Ammon's horn (tissue), 1 donor: Measurements from ENCODE around the gene PRXL2C.
A peak's percentile ranks its signal among the peaks of the same experiment; 100 is the strongest.
"Not testable (repeated sequence)": the region's sequence is repeated elsewhere in the genome, so short reads cannot be mapped to it uniquely, and the experiment has no call there.

Source experiments
- DNase-seq: peaks from one replicate; pipeline ENCODE4 v3.0.0-alpha.2; 2016; ENCODE audit warnings: low spot score

PRXL2C gene

GRCh38 chr9:96649620-96650324, 5.3 kb downstream of the PRXL2C start:
- DNase-seq, result no peak

DNA sequence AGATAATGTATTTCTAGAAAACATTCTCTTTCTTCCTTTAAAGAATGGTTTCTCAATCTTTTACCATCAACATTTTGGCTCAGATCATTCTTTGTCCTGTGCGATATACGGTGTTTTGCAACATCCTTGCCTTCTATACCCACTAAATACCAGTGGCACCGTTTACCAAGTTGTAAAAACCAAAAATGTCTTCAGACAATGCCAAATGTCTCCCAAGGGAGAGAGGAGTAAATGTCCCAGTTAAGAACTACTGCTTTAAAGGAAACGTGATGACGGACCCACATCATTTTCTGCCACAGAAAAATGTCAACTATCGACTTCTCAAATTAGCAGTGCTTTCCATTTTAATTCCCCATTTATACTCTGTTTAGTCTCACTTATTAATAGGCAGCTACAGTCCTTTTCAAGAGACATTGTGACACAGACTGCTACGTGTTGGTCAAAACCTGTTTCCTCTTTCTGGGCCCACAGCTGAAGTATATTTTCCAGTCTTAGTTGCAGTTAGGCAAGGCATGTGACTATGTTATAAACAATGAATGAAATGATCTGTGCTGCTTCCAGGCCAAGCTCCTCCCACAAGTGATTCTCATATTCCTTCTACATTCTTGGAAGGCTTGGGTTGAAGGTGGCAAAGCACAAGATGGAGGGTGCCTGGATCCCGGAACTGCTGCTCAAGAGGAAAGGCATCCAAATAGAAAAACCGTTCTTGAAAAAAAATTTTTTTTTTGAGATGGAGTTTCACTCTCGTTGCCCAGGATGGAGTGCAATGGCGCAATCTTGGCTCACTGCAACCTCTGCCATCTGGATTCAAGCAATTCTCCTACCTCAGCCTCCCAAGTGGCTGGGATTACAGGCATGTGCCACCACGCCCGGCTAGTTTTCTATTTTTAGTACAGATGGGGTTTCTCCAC, 8.8 kb downstream of the PRXL2C start:
- peak; percentile 36 for DNase-seq

DNA sequence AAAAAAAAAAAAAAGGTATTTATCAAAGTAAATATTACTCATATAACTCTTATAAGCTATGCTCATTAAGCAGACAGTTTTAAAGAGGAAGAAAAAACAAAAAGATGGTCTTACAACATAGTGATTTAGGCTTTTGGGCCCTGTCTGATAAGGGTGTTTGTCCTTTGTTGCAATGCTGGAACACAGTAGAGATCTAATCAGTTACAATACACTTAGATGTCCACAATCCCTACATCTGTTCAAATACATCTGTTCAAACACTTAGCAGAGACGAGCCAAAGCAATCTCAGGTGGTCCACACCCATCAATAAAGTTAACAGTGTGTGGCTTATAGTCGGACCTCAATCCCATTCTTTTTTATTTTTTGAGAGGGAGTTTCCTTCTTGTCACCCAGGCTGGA, 11.0 kb downstream of the PRXL2C start:
- no peak for DNase-seq

- DNase-seq, result no peak
Measured at GRCh38 chr9:96641514-96641913, 13.6 kb downstream of the PRXL2C start.

- no peak for DNase-seq
Measured at GRCh38 chr9:96638606-96639364, 16.3 kb downstream of the PRXL2C start.

DNA sequence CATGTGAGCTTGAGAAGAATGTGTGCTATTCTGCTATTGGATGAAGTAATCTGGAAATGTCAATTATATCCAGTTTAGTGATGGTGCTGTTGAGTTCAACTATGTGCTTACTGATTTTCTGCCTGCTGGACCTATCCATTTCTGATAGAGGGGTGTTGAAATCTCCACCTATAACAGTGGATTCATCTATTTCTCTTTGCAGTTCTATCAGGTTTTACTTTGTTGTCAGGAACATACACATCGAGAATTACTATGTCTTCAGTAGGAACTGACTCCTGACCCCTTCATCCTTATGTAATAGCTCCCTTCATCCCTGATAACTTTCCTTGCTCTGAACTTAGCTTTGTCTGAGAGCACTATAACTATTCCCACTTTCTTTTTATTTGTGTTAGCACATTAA, 18.7 kb downstream of the PRXL2C start:
- DNase-seq, result no peak

DNA sequence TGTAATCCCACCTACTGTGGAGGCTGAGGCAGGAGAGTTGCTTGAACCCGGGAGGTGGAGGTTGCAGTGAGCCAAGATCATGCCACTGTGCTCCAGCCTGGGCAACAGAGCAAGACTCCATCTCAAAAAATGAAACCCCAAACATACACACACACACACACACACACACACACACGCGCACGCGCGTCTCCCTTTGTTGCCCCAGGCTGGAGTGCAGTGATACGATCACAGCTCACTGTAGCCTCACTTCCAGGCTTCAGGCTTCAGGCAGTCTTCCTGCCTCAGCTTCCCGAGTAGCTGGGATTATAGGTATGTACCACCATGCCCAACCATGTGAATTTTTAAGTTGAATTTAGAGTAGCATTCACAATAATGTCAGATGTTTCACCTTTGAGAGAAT, 21.5 kb downstream of the PRXL2C start:
- not testable (repeated sequence) for DNase-seq

DNA sequence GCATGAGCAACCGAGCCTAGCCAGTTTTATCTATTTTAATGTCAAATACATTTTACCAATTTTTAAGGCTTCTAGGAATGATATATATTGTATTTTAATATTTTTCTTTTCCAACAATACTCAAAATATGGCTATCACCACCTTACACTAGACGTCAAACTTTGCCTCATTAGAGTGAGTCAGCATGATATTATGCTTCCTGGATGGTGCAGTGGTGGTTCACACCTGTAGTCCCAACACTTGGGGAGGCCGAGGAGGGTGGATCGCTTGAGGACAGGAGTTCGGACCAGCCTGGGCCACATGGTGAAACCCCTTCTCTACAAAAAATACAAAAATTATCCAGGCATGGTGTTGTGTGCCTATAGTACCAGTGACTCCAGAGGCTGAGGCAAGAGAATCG, 28.2 kb downstream of the PRXL2C start:
- DNase-seq, result no peak

DNA sequence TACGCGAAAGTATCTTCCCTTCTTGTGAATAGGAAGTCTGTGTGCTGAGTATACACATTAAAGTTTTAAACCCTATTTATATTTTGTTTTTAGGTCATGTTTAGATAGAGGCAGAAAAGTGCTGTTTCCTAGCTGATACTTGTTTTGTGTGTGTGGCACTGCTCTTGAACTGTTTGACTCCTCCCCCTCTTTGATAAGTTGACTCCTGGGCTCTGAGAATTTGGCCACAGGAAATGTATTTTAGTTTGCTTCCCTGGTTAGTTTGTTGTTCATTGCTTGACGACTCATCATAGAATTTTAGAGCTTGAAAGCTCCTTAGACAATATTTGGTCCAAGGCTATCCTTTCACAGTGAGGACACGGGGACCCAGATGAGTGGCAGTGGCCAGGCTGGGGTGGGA, 33.5 kb downstream of the PRXL2C start:
- DNase-seq, result no peak

DNA sequence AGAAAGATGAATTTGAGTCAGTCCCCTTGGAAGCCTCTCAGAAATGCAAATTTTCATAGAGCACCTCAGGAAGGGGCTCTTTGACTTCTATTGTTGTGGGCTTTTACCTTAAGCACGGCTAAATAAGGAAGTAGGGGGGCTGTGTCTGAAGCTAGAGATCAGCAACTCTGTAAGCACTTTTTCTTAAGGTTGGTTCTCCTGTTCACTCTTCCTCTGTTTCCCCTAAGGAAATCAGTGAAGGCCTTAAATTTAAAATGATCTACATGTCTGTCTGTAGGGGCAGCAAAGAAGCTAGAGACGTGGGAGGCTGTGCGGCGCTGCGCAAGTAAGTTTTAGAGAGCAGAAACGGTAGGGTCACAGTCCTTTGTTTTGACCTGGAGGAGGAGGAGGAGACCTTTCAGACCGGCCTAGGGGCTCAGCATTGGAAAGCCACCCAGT, 34.3 kb downstream of the PRXL2C start:
- no peak for DNase-seq

DNA sequence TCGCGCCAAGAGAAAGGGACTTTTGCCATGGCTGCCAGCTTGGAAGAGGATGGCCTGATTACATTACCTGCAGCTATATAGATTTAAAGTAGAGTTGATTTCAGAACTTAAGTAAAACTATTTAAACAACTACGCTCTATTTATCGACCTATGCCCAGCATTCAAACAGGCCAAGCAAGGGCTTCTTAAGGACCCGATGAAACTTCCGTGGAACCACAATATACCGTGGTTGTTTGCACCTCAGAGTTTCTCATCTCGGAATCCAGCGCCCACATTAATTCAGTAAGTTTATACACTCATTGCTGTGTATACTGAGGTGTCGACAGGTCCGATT, 35.0 kb downstream of the PRXL2C start:
- DNase-seq, result no peak

DNA sequence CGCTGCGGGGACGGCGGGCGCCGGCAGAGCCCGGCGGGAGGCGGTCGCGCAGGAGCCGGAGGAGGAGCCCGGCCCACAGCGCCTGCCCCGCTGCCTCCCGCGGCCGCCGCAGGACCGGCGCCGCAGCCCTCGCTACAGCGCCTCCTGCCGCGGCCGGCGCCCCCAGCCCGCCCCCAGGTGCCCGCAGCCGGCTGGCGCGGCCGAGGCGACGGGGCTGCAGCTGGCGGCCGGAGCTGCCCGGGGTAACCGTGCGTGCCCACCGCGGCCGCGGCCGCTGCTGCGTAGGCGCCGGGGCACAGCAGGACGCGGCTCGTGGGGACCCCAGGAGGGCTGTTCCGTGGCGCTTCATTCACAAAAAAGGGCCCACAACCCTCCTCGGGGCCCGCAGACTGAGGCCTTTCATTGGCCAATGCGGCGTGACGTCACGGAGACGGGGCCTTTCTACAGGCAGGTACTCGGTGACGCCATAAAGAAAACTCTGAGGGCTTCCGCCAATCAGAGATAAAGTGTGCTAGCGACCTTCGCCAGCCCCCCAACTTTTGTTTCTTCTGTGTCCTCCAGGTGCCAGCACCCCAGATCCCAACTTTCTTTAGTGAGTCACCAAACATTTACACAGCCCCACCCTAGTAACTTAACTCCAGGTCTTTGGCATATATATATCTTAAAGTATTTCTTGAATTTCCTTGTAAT, 35.5 kb downstream of the PRXL2C start, which contains the start of gene CDC14B:
Gene CDC14B, minus strand, starts transcription at position 353 of the 690 bp plus-strand sequence. CDS start 465 bp downstream, outside the sequence.
- peak; percentile 90 for DNase-seq

- no peak for DNase-seq
Measured at GRCh38 chr9:96619124-96619465, 36.0 kb downstream of the PRXL2C start.

GRCh38 chr9:96618209-96619123, 36.7 kb downstream of the PRXL2C start:
- peak; percentile 65 for DNase-seq

DNA sequence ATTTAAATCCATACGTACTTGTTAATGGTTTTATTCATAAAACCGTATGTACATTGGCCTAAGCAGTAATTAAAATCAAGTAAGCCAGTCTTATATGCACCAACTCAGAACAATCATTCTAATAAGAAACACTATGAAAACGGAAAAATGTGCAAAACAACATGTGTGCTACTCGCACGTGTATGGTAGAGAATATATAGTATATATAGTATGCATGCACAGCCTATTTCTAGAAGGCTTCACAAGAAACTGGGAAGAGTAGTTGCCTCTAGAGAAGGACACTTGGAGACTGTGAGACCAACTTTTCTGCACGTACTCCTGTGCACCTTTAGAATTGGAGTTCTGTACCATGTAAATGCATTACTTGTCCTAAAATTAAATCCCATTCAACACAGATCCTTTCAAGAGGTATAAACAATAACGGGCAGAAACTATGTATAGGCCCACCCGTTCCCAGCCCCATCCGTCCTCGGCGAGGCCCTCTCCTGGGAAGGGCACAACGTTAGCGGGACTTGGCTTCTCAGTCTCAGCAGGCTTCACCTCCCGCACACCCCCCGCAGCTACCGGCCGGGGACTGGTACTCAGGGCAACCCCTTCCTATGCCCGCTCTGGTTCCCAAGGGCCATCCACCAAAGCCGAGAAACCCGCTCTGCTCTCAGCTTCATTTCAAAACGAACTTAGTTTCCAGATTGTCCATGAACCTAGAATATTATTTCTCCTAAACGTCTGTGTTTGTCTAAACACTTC, 37.5 kb downstream of the PRXL2C start:
- peak; percentile 37 for DNase-seq

GRCh38 chr9:96616817-96617438, 38.2 kb downstream of the PRXL2C start:
- DNase-seq, result no peak

GRCh38 chr9:96615411-96615810, 39.7 kb downstream of the PRXL2C start:
- no peak for DNase-seq

DNA sequence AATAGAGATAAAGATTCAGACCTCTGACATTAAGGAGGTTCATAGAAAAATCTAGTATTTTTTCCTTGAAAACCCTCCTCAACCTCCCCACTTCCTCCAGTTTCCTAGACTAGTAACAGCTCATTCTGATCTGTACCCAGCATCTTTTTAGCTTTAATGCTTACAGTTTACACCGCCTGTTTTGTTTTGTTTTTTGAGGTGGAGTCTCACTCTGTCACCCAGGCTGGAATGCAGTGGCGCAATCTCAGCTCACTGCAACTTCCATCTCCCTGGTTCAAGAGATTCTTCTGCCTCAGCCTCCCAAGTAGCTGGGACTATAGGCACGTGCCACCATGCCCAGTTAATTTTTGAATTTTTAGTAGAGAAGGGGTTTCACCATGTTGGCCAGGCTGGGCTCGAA, 40.5 kb downstream of the PRXL2C start:
- DNase-seq, result not testable (repeated sequence)

DNA sequence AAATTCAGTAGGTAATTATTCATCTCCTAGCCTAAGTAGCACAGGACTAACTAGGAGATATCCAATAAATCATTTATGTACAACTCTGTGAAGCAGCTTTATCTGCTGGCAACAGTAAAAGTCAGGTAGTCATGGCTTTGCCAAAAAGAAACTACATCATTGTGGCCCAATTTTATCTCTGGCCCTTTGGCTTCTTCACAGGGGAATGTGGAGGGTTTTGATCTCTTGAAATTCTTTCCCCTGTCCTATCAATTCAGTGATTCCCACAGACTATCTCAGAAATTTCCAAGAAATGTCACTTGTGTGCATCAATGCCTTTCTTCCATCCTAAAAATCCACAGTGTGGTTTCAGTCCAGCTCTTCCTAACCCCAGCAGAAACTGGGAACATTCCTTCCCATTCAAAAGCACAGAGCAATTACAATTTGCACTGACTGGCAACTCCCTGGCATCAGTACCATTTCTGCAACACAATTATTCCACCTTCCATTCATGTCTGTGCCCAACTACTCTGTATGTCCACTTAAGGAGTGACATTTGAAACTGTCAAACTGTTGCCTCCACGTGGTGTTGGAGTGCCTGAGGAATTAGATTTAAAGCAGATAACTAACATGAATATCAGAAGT, 42.0 kb downstream of the PRXL2C start:
- peak; percentile 35 for DNase-seq
